Measurements from ENCODE around the gene ZBED2. TPM values are rescaled to one million over a fixed set of nuclear protein-coding genes. Genes with fewer than 3 reads are reported as not detected.
"Not testable (repeated sequence)": the region's sequence is repeated elsewhere in the genome, so short reads cannot be mapped to it uniquely, and the experiment has no call there.

The ZBED2 gene
- total RNA-seq, 1 donor from 2014 or later = 95.1 TPM

GRCh38 chr3:111578867-111579266, 16.3 kb downstream of the ZBED2 start:
- intact Hi-C loops (cut with micrococcal nuclease) = loop anchor here (1.0 kb wide), 4 partner anchors 31 to 388 kb away; no protein-coding TSS in a partner anchor

- intact Hi-C loops (cut with micrococcal nuclease) = loop anchor here (1.0 kb wide), 6 partner anchors 30 to 389 kb away; no protein-coding TSS in a partner anchor
Measured at GRCh38 chr3:111577798-111578685, 17.1 kb downstream of the ZBED2 start.

- intact Hi-C loops (cut with micrococcal nuclease) = loop anchor here (1.0 kb wide), 2 partner anchors 92 to 114 kb away; no protein-coding TSS in a partner anchor
Measured at GRCh38 chr3:111577113-111577512, 18.0 kb downstream of the ZBED2 start.

GRCh38 chr3:111571907-111572460, 23.2 kb downstream of the ZBED2 start:
- intact Hi-C loops (cut with micrococcal nuclease) = no loop called here

- intact Hi-C loops (cut with micrococcal nuclease) = no loop called here
Measured at GRCh38 chr3:111571282-111571681, 23.9 kb downstream of the ZBED2 start.

GRCh38 chr3:111570404-111571030, 24.6 kb downstream of the ZBED2 start:
- intact Hi-C loops (cut with micrococcal nuclease) = no loop called here

- intact Hi-C loops (cut with micrococcal nuclease) = no loop called here
Measured at GRCh38 chr3:111568911-111569310, 26.2 kb downstream of the ZBED2 start.

- intact Hi-C loops (cut with micrococcal nuclease) = no loop called here
Measured at GRCh38 chr3:111568355-111568754, 26.8 kb downstream of the ZBED2 start.

- intact Hi-C loops (cut with micrococcal nuclease) = no loop called here
Measured at GRCh38 chr3:111566844-111567243, 28.3 kb downstream of the ZBED2 start.

GRCh38 chr3:111561902-111562301, 33.2 kb downstream of the ZBED2 start:
- intact Hi-C loops (cut with micrococcal nuclease) = not testable (repeated sequence)

- intact Hi-C loops (cut with micrococcal nuclease) = loop anchor here (1.0 to 10.0 kb wide), 5 partner anchors 30 to 1456 kb away; partner anchors contain the start of gene C3orf52
Measured at GRCh38 chr3:111548756-111549155, 46.4 kb downstream of the ZBED2 start.

- intact Hi-C loops (cut with micrococcal nuclease) = loop anchor here (1.0 to 10.0 kb wide), 5 partner anchors 30 to 1457 kb away; partner anchors contain the start of gene C3orf52
Measured at GRCh38 chr3:111548092-111548491, 47.1 kb downstream of the ZBED2 start.

GRCh38 chr3:111547631-111548030, 47.5 kb downstream of the ZBED2 start:
- intact Hi-C loops (cut with micrococcal nuclease) = loop anchor here (1.0 to 10.0 kb wide), 9 partner anchors 31 to 1741 kb away; partner anchors contain the start of genes C3orf52 and SLC35A5

GRCh38 chr3:111545349-111545748, 49.8 kb downstream of the ZBED2 start:
- intact Hi-C loops (cut with micrococcal nuclease) = loop anchor here (5.0 to 10.0 kb wide), 3 partner anchors 542 to 1459 kb away; partner anchors contain the start of gene C3orf52

Other genes with a start within 250 kb of the ZBED2 start
- gene CD96, start 53.1 kb downstream of the ZBED2 start, total RNA-seq = 287 and 303 TPM in 2 replicates
- 14.0 and 14.8 TPM in 2 replicates for gene PLCXD2, start 79.3 kb upstream of the ZBED2 start, total RNA-seq